ENCODE measurements around the gene EPHB1.
"Not testable (repeated sequence)": the region's sequence is repeated elsewhere in the genome, so short reads cannot be mapped to it uniquely, and the experiment has no call there.

EPHB1 gene

DNA sequence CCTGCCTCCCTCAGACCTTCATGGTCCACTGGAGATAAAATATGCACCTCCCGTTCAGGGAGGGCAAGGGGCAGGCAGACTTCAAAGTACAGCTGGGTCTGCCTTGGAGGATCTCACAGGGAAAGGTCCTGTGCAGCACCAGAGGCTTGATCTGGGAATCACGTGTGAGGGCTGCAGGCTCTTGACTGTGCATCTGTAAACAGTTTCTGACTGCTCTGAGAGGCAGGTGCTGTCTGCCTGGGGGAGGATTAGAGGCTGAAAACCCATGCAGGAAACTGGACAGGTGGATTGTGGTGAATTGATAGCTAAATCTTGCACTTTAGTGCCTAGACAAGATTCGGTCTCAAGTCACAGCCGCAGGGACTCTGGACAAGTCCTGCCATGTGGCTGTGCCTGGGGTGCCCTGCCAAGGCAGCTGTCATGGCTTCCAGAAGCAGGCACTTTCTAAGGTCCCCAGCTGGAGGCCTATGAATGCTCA is 239.3 kb downstream of the EPHB1 start:
- ATAC-seq = no peak
- H3K27me3 Mint-ChIP-seq = peaks cover 36% of the 10 kb centered on the region
- H3K27ac Mint-ChIP-seq = no peak overlapping the region

DNA sequence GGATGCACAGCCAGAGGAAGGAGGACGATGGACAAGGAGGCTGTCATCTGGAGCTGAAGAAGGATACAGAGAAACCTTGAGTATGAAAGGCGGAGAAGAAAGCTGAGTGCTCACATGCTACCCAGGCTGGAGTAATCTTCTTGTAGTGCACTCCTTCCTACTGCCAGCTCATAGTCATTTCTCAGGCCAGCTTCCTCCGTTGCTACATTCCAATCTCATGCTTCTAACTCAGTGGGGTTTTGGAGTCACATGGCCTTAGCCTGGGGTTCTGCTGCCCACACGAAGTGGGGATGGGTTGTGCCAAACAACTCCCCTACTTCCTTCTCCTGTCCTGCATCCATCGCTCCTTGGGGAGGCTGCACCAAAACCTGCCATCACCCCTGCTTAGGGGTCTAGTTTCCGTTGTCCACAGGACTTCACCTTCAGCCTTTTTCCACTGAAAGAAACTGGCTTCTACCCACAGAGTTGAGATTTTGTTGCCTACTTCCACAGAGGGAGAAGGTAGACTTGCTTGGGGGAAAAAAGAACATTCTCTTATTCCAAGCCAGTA is 239.9 kb downstream of the EPHB1 start:
- Mint-ChIP-seq H3K36me3 (no peaks in the 10 kb centered on the region), H3K27me3 (peaks cover 36% of the 10 kb centered on the region)

More for the DNA sequence above, 239.3 kb downstream of the EPHB1 start:
- no peaks in the 10 kb centered on the region for H3K4me1 Mint-ChIP-seq
- H3K4me3 Mint-ChIP-seq = no peak overlapping the region
- no peaks in the 10 kb centered on the region for H3K9me3 Mint-ChIP-seq
- no peaks in the 10 kb centered on the region for H3K36me3 Mint-ChIP-seq

DNA sequence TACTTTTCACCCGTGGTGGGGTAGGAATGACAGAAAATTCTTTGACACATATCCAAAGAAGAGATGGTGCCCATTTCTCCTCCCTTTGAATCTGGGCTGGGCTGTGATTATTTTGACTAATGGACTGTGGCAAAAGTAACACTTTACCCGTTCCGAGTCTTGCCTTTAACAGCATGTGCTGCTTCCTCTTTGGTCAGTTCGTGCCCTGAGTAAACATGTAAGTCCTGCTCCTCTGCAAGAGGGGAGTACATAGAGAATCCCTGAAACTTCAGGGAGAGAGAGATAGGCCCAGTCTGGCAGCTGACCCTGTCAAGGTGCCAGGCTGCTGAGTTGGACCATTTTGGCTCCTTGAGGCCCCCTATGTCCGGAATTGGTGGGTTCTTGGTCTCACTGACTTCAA is 243.1 kb downstream of the EPHB1 start:
- H3K36me3 Mint-ChIP-seq = no peaks in the 10 kb centered on the region
- ATAC-seq = no peak
- H3K27ac Mint-ChIP-seq = no peak overlapping the region
- H3K9me3 Mint-ChIP-seq = no peaks in the 10 kb centered on the region
- peaks cover 10% of the 10 kb centered on the region for H3K27me3 Mint-ChIP-seq
- H3K4me3 Mint-ChIP-seq = no peak overlapping the region
- H3K4me1 Mint-ChIP-seq = no peaks in the 10 kb centered on the region

More for the DNA sequence above, 239.9 kb downstream of the EPHB1 start:
- H3K27ac Mint-ChIP-seq = no peak overlapping the region
- no peak overlapping the region for H3K4me3 Mint-ChIP-seq
- ATAC-seq = no peak
- no peaks in the 10 kb centered on the region for H3K9me3 Mint-ChIP-seq
- H3K4me1 Mint-ChIP-seq = no peaks in the 10 kb centered on the region

DNA sequence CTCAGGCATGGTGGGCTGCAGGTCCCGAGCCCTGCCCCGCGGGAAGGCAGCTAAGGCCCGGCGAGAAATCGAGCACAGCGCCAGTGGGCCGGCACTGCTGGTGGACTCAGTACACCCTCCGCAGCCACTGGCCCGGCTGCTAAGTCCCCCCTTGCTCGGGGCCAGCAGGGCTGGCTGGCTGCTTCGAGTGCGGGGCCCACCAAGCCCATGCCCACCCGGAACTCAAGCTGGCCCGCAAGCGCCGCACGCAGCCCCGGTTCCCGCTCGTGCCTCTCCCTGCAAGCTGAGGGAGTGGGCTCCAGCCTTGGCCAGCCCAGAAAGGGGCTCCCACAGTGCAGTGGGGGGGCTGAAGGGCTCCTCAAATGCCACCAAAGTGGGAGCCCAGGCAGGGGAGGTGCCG is 244.5 kb downstream of the EPHB1 start:
- not testable (repeated sequence) for H3K4me3 Mint-ChIP-seq, H3K27ac Mint-ChIP-seq, H3K36me3 Mint-ChIP-seq, H3K27me3 Mint-ChIP-seq, H3K4me1 Mint-ChIP-seq, ATAC-seq, H3K9me3 Mint-ChIP-seq

DNA sequence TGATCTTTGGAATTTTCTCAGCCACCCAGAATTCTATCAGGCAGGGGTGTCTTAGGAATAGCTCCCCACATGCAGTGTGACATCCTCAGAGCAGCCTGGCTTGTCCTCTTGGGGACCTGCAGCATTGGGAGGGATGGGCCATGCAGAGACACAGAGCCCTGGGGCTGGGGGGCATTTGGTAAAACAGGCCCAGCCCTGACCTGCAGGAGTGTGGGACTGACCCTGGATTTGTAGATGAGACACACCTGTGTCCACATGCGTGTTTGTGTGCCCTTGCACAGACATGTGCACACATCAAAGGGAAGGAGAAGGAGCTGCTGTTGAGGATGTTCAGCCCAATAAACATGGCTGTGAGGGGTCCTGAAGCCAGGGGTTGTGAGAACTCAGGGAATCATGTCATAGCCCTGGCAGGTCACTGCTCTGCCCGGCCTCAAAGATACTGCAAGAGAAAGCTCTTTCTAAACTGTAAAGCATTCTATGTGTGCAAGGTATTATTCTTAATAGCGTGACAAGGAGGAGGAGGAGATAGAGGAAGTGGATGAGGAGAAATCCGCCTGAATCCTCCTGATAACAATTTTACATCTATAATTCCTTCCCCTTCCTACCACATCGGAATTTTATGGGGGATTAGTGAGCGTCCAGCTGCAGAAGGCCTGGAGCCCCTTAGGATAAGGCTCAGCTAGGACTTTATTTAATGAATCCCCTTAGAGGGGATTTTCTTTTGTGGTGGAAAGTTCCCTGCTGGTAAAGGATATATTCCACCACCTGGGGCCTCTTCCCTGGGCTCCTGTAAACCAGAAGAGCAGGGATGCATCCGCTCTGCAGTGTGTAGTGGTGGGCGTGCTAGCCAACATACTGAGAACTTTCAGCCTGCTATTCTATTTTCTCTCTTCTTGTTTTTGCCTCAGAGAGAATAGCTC is 245.5 kb downstream of the EPHB1 start:
- no peaks in the 10 kb centered on the region for H3K4me1 Mint-ChIP-seq

DNA sequence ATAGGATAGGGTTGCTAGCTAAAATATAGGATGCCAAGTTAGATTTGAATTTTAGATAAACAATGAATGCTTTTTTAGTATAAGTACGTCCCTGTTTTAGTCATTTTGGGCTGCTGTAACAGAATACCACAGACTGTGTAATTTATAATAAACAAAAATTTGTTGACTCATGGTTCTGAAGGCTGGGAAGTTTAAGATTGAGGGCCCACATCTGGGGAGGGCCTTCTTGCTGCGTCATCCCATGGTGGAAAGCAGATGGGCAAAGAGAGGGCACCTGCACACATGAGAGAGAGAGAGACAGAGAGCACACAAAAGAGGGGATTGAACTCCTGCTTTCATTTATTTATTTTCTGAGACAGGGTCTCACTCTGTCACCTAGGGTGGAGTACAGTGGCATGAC is 246.5 kb downstream of the EPHB1 start:
- no peak for ATAC-seq
- H3K36me3 Mint-ChIP-seq = no peaks in the 10 kb centered on the region
- no peak overlapping the region for H3K4me3 Mint-ChIP-seq
- no peaks in the 10 kb centered on the region for H3K9me3 Mint-ChIP-seq
- no peak overlapping the region for H3K27ac Mint-ChIP-seq
- H3K4me1 Mint-ChIP-seq = no peaks in the 10 kb centered on the region
- no peaks in the 10 kb centered on the region for H3K27me3 Mint-ChIP-seq

More for the DNA sequence above, 245.5 kb downstream of the EPHB1 start:
- Mint-ChIP-seq H3K27ac (no peak overlapping the region), H3K4me3 (no peak overlapping the region), H3K36me3 (no peaks in the 10 kb centered on the region), H3K9me3 (no peaks in the 10 kb centered on the region), H3K27me3 (peaks cover 9% of the 10 kb centered on the region)
- ATAC-seq = peak; percentile 32

DNA sequence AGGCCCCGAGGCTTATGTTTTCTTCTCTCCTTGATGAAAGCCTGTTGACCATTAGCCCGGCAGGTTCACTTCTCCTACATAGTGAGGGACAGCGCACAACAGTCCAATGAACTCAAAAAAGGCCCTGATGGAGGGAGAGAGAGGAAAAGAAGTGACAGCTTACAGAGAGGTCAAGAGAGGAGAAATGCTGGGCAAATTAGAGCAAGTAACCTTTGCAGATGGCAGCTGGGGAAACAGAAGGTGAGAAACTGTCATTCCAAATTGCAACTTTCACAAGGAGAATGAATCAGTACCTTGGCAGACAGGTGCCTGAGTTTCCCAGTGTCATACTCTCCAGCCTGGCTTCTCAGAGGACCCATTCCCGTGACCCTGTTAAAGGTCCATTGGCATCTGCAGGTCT is 252.0 kb downstream of the EPHB1 start:
- Mint-ChIP-seq H3K9me3 (no peaks in the 10 kb centered on the region), H3K36me3 (no peaks in the 10 kb centered on the region), H3K4me3 (no peak overlapping the region), H3K4me1 (no peaks in the 10 kb centered on the region), H3K27me3 (no peaks in the 10 kb centered on the region), H3K27ac (no peak overlapping the region)
- no peak for ATAC-seq

DNA sequence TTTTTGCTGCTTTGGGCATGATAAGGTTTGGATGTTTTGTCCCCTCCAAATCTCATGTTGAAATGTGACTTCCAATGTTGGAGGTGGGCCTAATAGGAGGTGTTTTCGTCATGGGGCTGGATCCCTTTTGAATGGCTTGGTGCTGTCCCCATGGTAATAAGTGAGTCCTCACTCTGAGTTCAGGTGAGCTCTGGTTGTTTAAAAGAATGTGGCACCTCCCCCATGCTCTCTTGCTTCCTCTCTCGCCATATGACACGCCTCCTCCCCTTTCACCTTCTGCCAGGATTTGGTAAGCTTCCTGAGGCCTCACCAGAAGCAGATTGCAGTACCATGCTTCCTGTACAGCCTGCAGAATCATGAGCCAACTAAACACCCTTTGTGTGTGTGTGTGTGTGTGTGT is 255.5 kb downstream of the EPHB1 start:
- Mint-ChIP-seq H3K27ac (no peak overlapping the region), H3K4me1 (no peaks in the 10 kb centered on the region), H3K9me3 (no peaks in the 10 kb centered on the region), H3K36me3 (no peaks in the 10 kb centered on the region), H3K27me3 (no peaks in the 10 kb centered on the region), H3K4me3 (no peak overlapping the region)
- no peak for ATAC-seq

DNA sequence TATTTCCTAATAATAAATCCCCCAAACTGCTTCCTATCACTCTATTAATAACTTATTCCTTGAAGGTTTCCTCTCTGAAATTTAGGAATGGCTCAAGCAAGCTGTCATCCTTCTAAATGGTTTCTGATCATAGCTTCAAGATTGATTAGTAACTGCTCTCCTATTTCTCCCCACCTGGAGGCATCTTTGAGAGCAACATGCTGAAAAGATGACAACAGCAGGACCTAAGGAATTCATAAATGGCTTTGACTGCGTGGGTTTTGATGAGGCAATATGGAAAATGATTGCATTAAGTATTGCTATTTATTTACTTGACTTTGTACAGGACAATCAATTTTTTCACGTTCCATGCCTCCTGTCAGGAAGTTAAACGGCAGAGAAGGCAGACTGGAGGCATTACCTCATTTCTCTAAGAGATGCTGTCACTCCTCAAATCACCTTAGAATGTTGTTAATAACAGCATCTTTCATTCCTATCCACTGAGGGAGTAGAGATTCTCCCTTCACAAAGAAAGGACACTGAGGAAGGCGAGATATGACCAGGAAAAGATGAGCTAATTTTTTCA is 256.4 kb downstream of the EPHB1 start:
- H3K36me3 Mint-ChIP-seq = no peaks in the 10 kb centered on the region
- ATAC-seq = no peak
- no peak overlapping the region for H3K27ac Mint-ChIP-seq
- H3K9me3 Mint-ChIP-seq = no peaks in the 10 kb centered on the region
- no peaks in the 10 kb centered on the region for H3K27me3 Mint-ChIP-seq
- no peak overlapping the region for H3K4me3 Mint-ChIP-seq
- H3K4me1 Mint-ChIP-seq = no peaks in the 10 kb centered on the region

DNA sequence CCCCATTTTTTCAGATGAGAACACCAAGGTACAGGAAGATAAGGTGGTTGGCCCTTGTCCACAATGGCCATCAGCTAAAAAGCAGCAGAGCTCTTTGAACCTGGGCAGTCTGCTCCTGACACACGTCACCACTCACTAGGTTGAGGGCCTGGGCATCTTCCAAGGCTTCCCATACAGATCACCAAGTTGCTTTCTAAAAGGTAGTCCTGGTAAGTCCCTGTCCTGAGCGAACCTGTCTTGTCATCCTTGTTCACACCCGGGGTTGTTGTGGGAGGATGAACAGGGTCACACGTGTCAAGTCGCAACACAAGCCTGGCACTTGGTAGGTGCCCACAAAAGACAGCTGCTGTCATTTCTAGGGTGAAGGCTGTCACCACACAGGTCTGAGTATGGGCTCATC is 260.4 kb downstream of the EPHB1 start:
- Mint-ChIP-seq H3K9me3 (no peaks in the 10 kb centered on the region), H3K36me3 (no peaks in the 10 kb centered on the region), H3K4me1 (no peaks in the 10 kb centered on the region), H3K4me3 (no peak overlapping the region), H3K27ac (no peak overlapping the region), H3K27me3 (no peaks in the 10 kb centered on the region)
- peak; percentile 9 for ATAC-seq

DNA sequence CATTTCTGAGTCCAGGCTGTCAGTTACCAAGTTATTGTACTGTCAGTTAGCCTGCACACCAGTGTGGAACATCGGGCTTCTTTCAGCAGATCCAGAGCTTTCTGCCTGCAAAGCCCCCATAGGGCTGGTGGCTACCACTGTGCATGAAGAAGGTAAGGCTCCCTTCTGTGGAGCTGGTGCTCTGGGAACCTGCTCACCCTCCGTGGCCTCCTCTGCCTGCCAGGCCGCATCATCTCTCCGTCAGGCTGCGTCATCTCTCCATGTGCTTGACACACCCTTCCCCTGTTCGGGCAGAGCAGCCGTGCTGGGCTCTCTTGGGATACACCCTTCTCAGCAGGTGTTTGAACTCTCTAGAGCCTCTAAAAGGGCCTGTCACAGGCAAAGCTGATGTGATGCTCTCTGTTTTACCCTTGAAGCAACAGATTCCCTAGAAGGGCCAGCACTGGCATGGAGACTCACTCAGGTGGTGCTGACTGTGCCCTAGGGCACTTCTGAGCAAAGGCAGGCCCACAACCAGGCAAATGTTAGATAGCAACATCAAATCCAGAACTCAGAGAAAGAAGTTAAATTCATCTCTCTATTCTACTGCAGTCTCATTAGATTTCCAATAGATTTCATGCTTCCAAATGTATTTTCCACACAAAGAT is 261.1 kb downstream of the EPHB1 start:
- no peak for ATAC-seq
- H3K27ac Mint-ChIP-seq = no peak overlapping the region
- no peaks in the 10 kb centered on the region for H3K4me1 Mint-ChIP-seq
- no peaks in the 10 kb centered on the region for H3K36me3 Mint-ChIP-seq
- H3K27me3 Mint-ChIP-seq = no peaks in the 10 kb centered on the region
- no peaks in the 10 kb centered on the region for H3K9me3 Mint-ChIP-seq
- H3K4me3 Mint-ChIP-seq = no peak overlapping the region

DNA sequence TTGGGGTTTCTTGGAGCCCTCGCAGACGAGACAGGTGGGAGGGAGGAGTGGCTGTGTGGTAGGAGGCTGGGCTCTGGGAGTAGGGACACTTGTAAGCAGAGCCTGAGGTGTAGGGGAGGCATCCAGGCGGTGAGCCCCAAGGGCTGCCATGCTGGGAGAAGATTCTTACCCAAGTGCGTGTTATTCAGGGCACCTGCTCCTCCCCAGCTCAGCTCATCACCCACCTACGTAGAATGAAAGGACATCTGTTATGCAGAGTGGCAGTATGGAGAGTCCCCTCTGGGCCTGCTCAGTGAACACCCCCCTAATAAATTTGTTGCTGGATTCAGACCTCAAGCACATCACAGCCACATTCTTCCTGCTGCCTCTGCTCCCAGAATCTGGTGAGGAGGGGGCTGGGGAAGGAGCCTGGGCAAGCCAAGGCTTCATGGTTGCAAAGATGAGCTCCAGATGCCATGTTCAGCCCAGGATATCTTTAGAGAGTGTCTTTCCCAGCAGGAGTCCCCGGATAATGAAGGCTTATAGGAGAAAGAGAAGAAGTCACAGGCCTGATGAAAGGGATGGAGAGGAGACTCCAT is 261.8 kb downstream of the EPHB1 start:
- Mint-ChIP-seq H3K9me3 (no peaks in the 10 kb centered on the region), H3K36me3 (no peaks in the 10 kb centered on the region), H3K4me1 (no peaks in the 10 kb centered on the region), H3K27me3 (no peaks in the 10 kb centered on the region), H3K27ac (no peak overlapping the region), H3K4me3 (no peak overlapping the region)
- peak; percentile 12 for ATAC-seq

DNA sequence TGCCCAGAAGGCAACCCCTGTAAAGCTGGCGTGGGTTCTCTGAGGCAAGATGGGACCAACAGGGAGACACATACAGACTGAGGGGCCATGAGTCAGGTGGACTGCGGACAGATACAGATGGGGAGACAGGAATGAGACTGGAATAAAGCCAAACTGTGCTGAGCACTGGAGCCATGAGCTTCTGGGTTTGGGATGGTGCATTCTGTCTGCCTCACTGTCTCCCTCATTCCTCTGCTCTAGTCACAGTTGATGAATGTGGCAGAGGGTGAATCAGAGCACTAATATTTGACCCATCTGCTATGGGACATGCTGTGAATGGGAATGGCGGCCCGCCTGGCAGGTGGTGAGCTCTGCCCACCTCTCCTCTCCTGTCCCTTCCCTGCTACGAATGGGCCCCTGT is 262.9 kb downstream of the EPHB1 start:
- peak; percentile 18 for ATAC-seq
- no peaks in the 10 kb centered on the region for H3K27me3 Mint-ChIP-seq
- no peaks in the 10 kb centered on the region for H3K36me3 Mint-ChIP-seq
- H3K9me3 Mint-ChIP-seq = peaks cover 3% of the 10 kb centered on the region
- H3K4me1 Mint-ChIP-seq = no peaks in the 10 kb centered on the region
- no peak overlapping the region for H3K4me3 Mint-ChIP-seq
- H3K27ac Mint-ChIP-seq = no peak overlapping the region

DNA sequence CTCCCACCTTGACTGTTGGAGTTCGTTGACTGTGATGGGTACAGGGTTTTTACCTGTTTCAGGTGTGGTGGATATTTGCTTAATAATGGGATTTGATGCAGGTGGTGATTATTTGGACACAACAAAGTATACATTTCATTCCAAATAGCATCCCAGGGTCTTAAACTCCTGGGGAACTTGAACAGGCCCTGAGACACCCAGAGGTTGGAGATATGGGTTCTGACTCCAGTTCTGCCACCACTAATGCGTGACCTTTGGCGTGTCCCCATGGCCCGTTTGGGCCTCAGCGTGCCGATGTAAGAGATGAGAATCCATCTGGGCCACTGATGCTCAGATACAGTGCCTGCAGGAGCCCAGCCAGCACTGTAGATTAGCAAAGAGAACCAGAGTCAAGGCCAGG is 264.5 kb downstream of the EPHB1 start:
- H3K4me3 Mint-ChIP-seq = no peak overlapping the region
- ATAC-seq = no peak
- peaks cover 11% of the 10 kb centered on the region for H3K9me3 Mint-ChIP-seq
- no peaks in the 10 kb centered on the region for H3K27me3 Mint-ChIP-seq
- no peak overlapping the region for H3K27ac Mint-ChIP-seq
- H3K4me1 Mint-ChIP-seq = no peaks in the 10 kb centered on the region
- no peaks in the 10 kb centered on the region for H3K36me3 Mint-ChIP-seq

Measured in stimulated activated memory B cell treated with anti-CD40 and anti-IgM and Interleukin-4, amounts not matched to agents 10 μg/mL and 1 μg/mL and 100 μg/mL, for 72 hours (primary cell).